NCI-H2171 treated with DMSO at 0.1 percent for 48 hours (cell line): ENCODE results near the gene CSRP2.

ENCODE experiments used
- DNase-seq: peaks from one replicate; lab custom pipeline; 2025; lab: John Stamatoyannopoulos, UW

Gene CSRP2

GRCh38 chr12:76891609-76892008 is 12.8 kb upstream of the CSRP2 start:
- no peak for DNase-seq

GRCh38 chr12:76890151-76891143 is 11.6 kb upstream of the CSRP2 start:
- no peak for DNase-seq

GRCh38 chr12:76888775-76889174 is 10.0 kb upstream of the CSRP2 start:
- no peak for DNase-seq

- peak; percentile 25 for DNase-seq
Observed at GRCh38 chr12:76883811-76884210, 5.0 kb upstream of the CSRP2 start.

GRCh38 chr12:76883151-76883550 is 4.3 kb upstream of the CSRP2 start:
- DNase-seq: no peak

GRCh38 chr12:76882367-76882766 is 3.5 kb upstream of the CSRP2 start:
- DNase-seq: no peak

- no peak for DNase-seq
Observed at GRCh38 chr12:76881142-76881541, 2.3 kb upstream of the CSRP2 start.

GRCh38 chr12:76880519-76881023 is 1.8 kb upstream of the CSRP2 start:
- DNase-seq: no peak

- peak; percentile 14 for DNase-seq
Observed at GRCh38 chr12:76879710-76880518, 1.1 kb upstream of the CSRP2 start.

GRCh38 chr12:76878099-76878898 is 520 bp downstream of the CSRP2 start:
- DNase-seq: peak; percentile 55

- no peak for DNase-seq
Observed at GRCh38 chr12:76876696-76877229, 2.1 kb downstream of the CSRP2 start.

GRCh38 chr12:76874491-76875190 is 4.2 kb downstream of the CSRP2 start:
- DNase-seq: no peak

GRCh38 chr12:76874027-76874426 is 4.8 kb downstream of the CSRP2 start:
- no peak for DNase-seq

GRCh38 chr12:76872415-76872814 is 6.4 kb downstream of the CSRP2 start:
- DNase-seq: no peak

GRCh38 chr12:76871742-76872141 is 7.1 kb downstream of the CSRP2 start:
- DNase-seq: no peak

GRCh38 chr12:76871082-76871481 is 7.7 kb downstream of the CSRP2 start:
- DNase-seq: peak; percentile 32

GRCh38 chr12:76866726-76867125 is 12.1 kb downstream of the CSRP2 start:
- peak; percentile 85 for DNase-seq

GRCh38 chr12:76866151-76866567 is 12.7 kb downstream of the CSRP2 start:
- DNase-seq: peak; percentile 70

- no peak for DNase-seq
Observed at GRCh38 chr12:76864791-76865400, 13.9 kb downstream of the CSRP2 start.

- DNase-seq: no peak
Observed at GRCh38 chr12:76863837-76864236, 15.0 kb downstream of the CSRP2 start.
